HG03571 (cell line): Measurements from ENCODE around the gene IGSF11.
"Not testable (repeated sequence)": the region's sequence is repeated elsewhere in the genome, so short reads cannot be mapped to it uniquely, and the experiment has no call there.

Source experiments
- ATAC-seq: cut with Tn5 transposase; IDR thresholded peaks from one replicate; pipeline ENCODE4 v1.9.1; 2021; ENCODE audit not compliant: unreplicated experiment

IGSF11 gene

GRCh38 chr3:118990823-118991560, 43.7 kb downstream of the IGSF11 start:
- no peak for ATAC-seq

GRCh38 chr3:118988198-118989130, 46.2 kb downstream of the IGSF11 start:
- ATAC-seq: no peak

- ATAC-seq: no peak
Observed at GRCh38 chr3:118987477-118987876, 47.2 kb downstream of the IGSF11 start.

- no peak for ATAC-seq
Observed at GRCh38 chr3:118986734-118987133, 47.9 kb downstream of the IGSF11 start.

- no peak for ATAC-seq
Observed at GRCh38 chr3:118984699-118985098, 49.9 kb downstream of the IGSF11 start.

- no peak for ATAC-seq
Observed at GRCh38 chr3:118981494-118982134, 53.0 kb downstream of the IGSF11 start.

GRCh38 chr3:118980832-118981231, 53.8 kb downstream of the IGSF11 start:
- ATAC-seq: no peak

GRCh38 chr3:118978393-118978758, 56.3 kb downstream of the IGSF11 start:
- no peak for ATAC-seq

GRCh38 chr3:118977671-118978392, 56.8 kb downstream of the IGSF11 start:
- no peak for ATAC-seq

- no peak for ATAC-seq
Observed at GRCh38 chr3:118977118-118977517, 57.5 kb downstream of the IGSF11 start.

- ATAC-seq: not testable (repeated sequence)
Observed at GRCh38 chr3:118975476-118975875, 59.2 kb downstream of the IGSF11 start.

- ATAC-seq: no peak
Observed at GRCh38 chr3:118974356-118975097, 60.1 kb downstream of the IGSF11 start.

GRCh38 chr3:118973050-118973449, 61.6 kb downstream of the IGSF11 start:
- no peak for ATAC-seq

- no peak for ATAC-seq
Observed at GRCh38 chr3:118970819-118971218, 63.8 kb downstream of the IGSF11 start.

GRCh38 chr3:118968640-118969039, 66.0 kb downstream of the IGSF11 start:
- ATAC-seq: no peak

- ATAC-seq: no peak
Observed at GRCh38 chr3:118968111-118968510, 66.5 kb downstream of the IGSF11 start.

GRCh38 chr3:118966700-118967099, 67.9 kb downstream of the IGSF11 start:
- no peak for ATAC-seq

GRCh38 chr3:118963711-118964110, 70.9 kb downstream of the IGSF11 start:
- no peak for ATAC-seq

GRCh38 chr3:118960876-118961450, 73.7 kb downstream of the IGSF11 start:
- no peak for ATAC-seq
